Uterus (tissue), 2 donors: ENCODE data around the gene PCMT1.

ENCODE experiments used
- CTCF ChIP-seq, 4 experiments: fragments of 200-600 bp in 2 of 4; fragments of 450-650 bp in 2 of 4; sonication (generic) in 2 of 4; IDR thresholded peaks; one replicate each; pipeline ENCODE4 v1.5.1; 2016 to 2019; ENCODE audit warnings: antibody characterized with exemption in 4 of 4, mild to moderate bottlenecking in 2 of 4, moderate library complexity in 1 of 4
- POLR2A ChIP-seq, 2 donors: fragments of 450-650 bp; IDR thresholded peaks; one replicate each; pipeline ENCODE4 v1.6.1; 2016; ENCODE audit warnings: antibody characterized with exemption in 2 of 2, mild to moderate bottlenecking in 1 of 2, moderate library complexity in 1 of 2

GRCh38 chr6:149746147-149746946 lies 3.2 kb upstream of the PCMT1 start, which contains the start of gene NUP43:
- TF ChIP-seq CTCF (IDR thresholded peaks at IDR 0.05) (peak; percentile 53 to 81 (median 64)), POLR2A (IDR thresholded peaks at IDR 0.05) (peak in 1 of 2 donors; percentile 35)
